IMR-90 (cell line): ENCODE data around the gene CDH3. TPM values are rescaled to one million over a fixed set of nuclear protein-coding genes. Genes with fewer than 3 reads are reported as not detected.

ENCODE experiments used
- ATAC-seq: fragments of 200-7000 bp; cut with Tn5 transposase; 2 replicates; pipeline ENCODE4 v1.9.1; 2020; ENCODE audit warnings: low read depth, mild to moderate bottlenecking, moderate library complexity
- BruUV-seq: library from RNA; stranded (reverse); fragments of 400-500 nt; replicated peaks from 2 replicates; lab custom pipeline; 2021; lab: Mats Ljungman, UMichigan
- CTCF ChIA-PET: fragments of 300-600 bp; formaldehyde crosslinking; extraction: SDS; loops from one replicate; lab custom pipeline; 2021; ENCODE audit warnings: antibody characterized with exemption; lab: Yijun Ruan, JAX
- POLR2A ChIA-PET: fragments of 300-600 bp; sonication (Branson Sonifier 250); formaldehyde crosslinking; loops from one replicate; lab custom pipeline; 2022; ENCODE audit warnings: antibody characterized with exemption; ENCODE audit not compliant: unreplicated experiment; lab: Charles Lee
- DNase-seq: peaks from one replicate; pipeline ENCODE4 v3.0.0; 2013
- H2AFZ ChIP-seq: replicated peaks from 2 replicates; pipeline ENCODE3; 2013; ENCODE audit warnings: low read length, mild to moderate bottlenecking; ENCODE audit not compliant: poor library complexity
- H2AK5ac ChIP-seq: 2 replicates; pipeline ENCODE4 v1.6.1; 2013; ENCODE audit warnings: low read depth, low read length, inconsistent platforms
- H2AK9ac ChIP-seq: replicated peaks from 2 replicates; pipeline ENCODE3; 2013; ENCODE audit warnings: mild to moderate bottlenecking, low read depth, low read length, moderate library complexity; ENCODE audit not compliant: poor library complexity
- H2BK120ac ChIP-seq: 2 replicates; pipeline ENCODE4 v1.6.1; 2013; ENCODE audit warnings: low read depth, low read length, inconsistent platforms
- H2BK15ac ChIP-seq: 3 replicates; pipeline ENCODE4 v1.6.1; 2013; ENCODE audit warnings: low read depth, low read length, inconsistent platforms
- H2BK20ac ChIP-seq: 2 replicates; pipeline ENCODE4 v1.6.1; 2013; ENCODE audit warnings: low read depth, mild to moderate bottlenecking, inconsistent platforms, low read length, moderate library complexity
- H2BK5ac ChIP-seq: 2 replicates; pipeline ENCODE4 v1.6.1; 2013; ENCODE audit warnings: mild to moderate bottlenecking, low read depth, low read length, inconsistent platforms; ENCODE audit not compliant: poor library complexity, severe bottlenecking
- H3K14ac ChIP-seq: replicated peaks from 2 replicates; pipeline ENCODE4 v1.6.1; 2013; ENCODE audit warnings: low read depth, low read length, inconsistent platforms
- H3K18ac ChIP-seq: 2 replicates; pipeline ENCODE4 v1.6.1; 2013; ENCODE audit warnings: low read depth, low read length, control low read depth
- H3K23ac ChIP-seq: 2 replicates; pipeline ENCODE4 v1.6.1; 2013; ENCODE audit warnings: low read depth, low read length, inconsistent platforms
- H3K27ac ChIP-seq: 2 replicates; pipeline ENCODE4 v1.5.1; 2013; ENCODE audit warnings: mild to moderate bottlenecking, control low read depth, low read length; ENCODE audit not compliant: insufficient read depth
- H3K27me3 ChIP-seq: 2 replicates; pipeline ENCODE4 v1.6.1; 2013; ENCODE audit warnings: low read length; ENCODE audit not compliant: control insufficient read depth, insufficient read depth
- H3K36me3 ChIP-seq: 2 replicates; pipeline ENCODE4 v1.6.1; 2013; ENCODE audit warnings: low read length, mixed read lengths; ENCODE audit not compliant: control insufficient read depth, insufficient read depth
- H3K4ac ChIP-seq: 2 replicates; pipeline ENCODE4 v1.6.1; 2013; ENCODE audit warnings: low read depth, low read length, inconsistent platforms
- H3K4me1 ChIP-seq: 2 replicates; pipeline ENCODE4 v1.6.1; 2013; ENCODE audit warnings: low read length, mixed read lengths; ENCODE audit not compliant: control insufficient read depth, insufficient read depth
- H3K4me2 ChIP-seq: 2 replicates; pipeline ENCODE4 v1.6.1; 2013; ENCODE audit warnings: low read depth, mild to moderate bottlenecking, control low read depth, low read length, moderate library complexity
- H3K4me3 ChIP-seq: 2 replicates; pipeline ENCODE4 v1.5.1; 2013; ENCODE audit warnings: low read depth, mild to moderate bottlenecking, control low read depth, low read length, moderate library complexity; ENCODE audit not compliant: insufficient read depth
- H3K56ac ChIP-seq: 2 replicates; pipeline ENCODE4 v1.6.1; 2013; ENCODE audit warnings: low read length, inconsistent platforms; ENCODE audit not compliant: insufficient read depth; ENCODE audit errors: extremely low read depth
- H3K79me1 ChIP-seq, 2 experiments: 2 replicates each; pipeline ENCODE4 v1.6.1; 2013; ENCODE audit warnings: low read length in 2 of 2, inconsistent platforms in 1 of 2, low read depth in 1 of 2
- H3K9ac ChIP-seq: 2 replicates; pipeline ENCODE4 v1.6.1; 2013; ENCODE audit warnings: low read depth, low read length, control low read depth
- H3K9me1 ChIP-seq: 2 replicates; pipeline ENCODE4 v1.6.1; 2013; ENCODE audit warnings: low read length, inconsistent platforms; ENCODE audit not compliant: insufficient read depth
- H3K9me3 ChIP-seq: 2 replicates; pipeline ENCODE4 v1.6.1; 2013; ENCODE audit warnings: low read length; ENCODE audit not compliant: control insufficient read depth, insufficient read depth
- H4K20me1 ChIP-seq: 2 replicates; pipeline ENCODE4 v1.6.1; 2013; ENCODE audit warnings: low read length, inconsistent platforms; ENCODE audit not compliant: insufficient read depth
- H4K5ac ChIP-seq: 2 replicates; pipeline ENCODE4 v1.6.1; 2013; ENCODE audit warnings: mild to moderate bottlenecking, low read depth, low read length, control low read depth
- H4K8ac ChIP-seq, 2 experiments: 2 replicates each; pipeline ENCODE4 v1.6.1; 2013; ENCODE audit warnings: low read depth in 2 of 2, low read length in 2 of 2, control low read depth in 1 of 2, inconsistent platforms in 1 of 2
- H4K91ac ChIP-seq: 2 replicates; pipeline ENCODE4 v1.6.1; 2013; ENCODE audit warnings: low read depth, low read length, inconsistent platforms; ENCODE audit not compliant: insufficient read depth
- BHLHE40 ChIP-seq: fragments of 150-350 bp; IDR thresholded peaks from 2 replicates; pipeline ENCODE4 v1.6.1; 2016; ENCODE audit warnings: mild to moderate bottlenecking, low read depth, low read length
- CEBPB ChIP-seq: IDR thresholded peaks from 2 replicates; pipeline ENCODE4 v1.6.1; 2012; ENCODE audit warnings: low read depth, low read length, improper control_type of control experiment
- CHD1 ChIP-seq: IDR thresholded peaks from 2 replicates; pipeline ENCODE4 v1.6.1; 2012; ENCODE audit warnings: low read depth, low read length, improper control_type of control experiment
- ELK1 ChIP-seq: fragments of 150-350 bp; IDR thresholded peaks from 2 replicates; pipeline ENCODE4 v1.6.1; 2016; ENCODE audit warnings: low read depth, mild to moderate bottlenecking, low read length, moderate library complexity, borderline replicate concordance
- FOS ChIP-seq: fragments of 150-350 bp; IDR thresholded peaks from 2 replicates; pipeline ENCODE4 v1.6.1; 2016; ENCODE audit warnings: low read depth, low read length
- MAFK ChIP-seq: IDR thresholded peaks from 2 replicates; pipeline ENCODE4 v1.6.1; 2012; ENCODE audit warnings: low read depth, low read length, improper control_type of control experiment
- MXI1 ChIP-seq: IDR thresholded peaks from 2 replicates; pipeline ENCODE4 v1.6.1; 2012; ENCODE audit warnings: low read depth, mild to moderate bottlenecking, low read length, moderate library complexity, borderline replicate concordance
- NFE2L2 ChIP-seq: fragments of 150-350 bp; IDR thresholded peaks from 2 replicates; pipeline ENCODE4 v1.6.1; 2016; ENCODE audit warnings: low read depth, mild to moderate bottlenecking, low read length
- RAD21 ChIP-seq: IDR thresholded peaks from 2 replicates; pipeline ENCODE4 v1.6.1; 2012; ENCODE audit warnings: low read length, improper control_type of control experiment
- RCOR1 ChIP-seq: IDR thresholded peaks from 2 replicates; pipeline ENCODE4 v1.6.1; 2012; ENCODE audit warnings: mild to moderate bottlenecking, low read length, improper control_type of control experiment; ENCODE audit not compliant: insufficient replicate concordance
- RFX5 ChIP-seq: IDR thresholded peaks from 2 replicates; pipeline ENCODE4 v1.8.0; 2012; ENCODE audit warnings: low read depth, mild to moderate bottlenecking, low read length, moderate library complexity
- SMC3 ChIP-seq: fragments of 150-350 bp; IDR thresholded peaks from 2 replicates; pipeline ENCODE4 v1.6.1; 2016; ENCODE audit warnings: low read depth, mild to moderate bottlenecking, antibody characterized with exemption, low read length, moderate library complexity
- WGBS, 2 experiments: methylation state at CpG; one replicate each; pipeline versions ENCODE4 v1.1.5 to v1.1.7; 2013; ENCODE audit warnings: missing lambda C conversion rate in 2 of 2; ENCODE audit not compliant: insufficient read length in 1 of 2; ENCODE audit errors: extremely low coverage in 2 of 2; 5-methylcytosine and 5-hydroxymethylcytosine counted together
- dilution Hi-C: fragments of 300-500 bp; cut with HindIII; formaldehyde crosslinking; loops from one replicate; pipeline ENCODE4 v1.14.3; 2018; ENCODE audit warnings: low sequenced_read_pairs; ENCODE audit not compliant: unreplicated experiment
- in situ Hi-C: fragments of 300-500 bp; cut with MboI; formaldehyde crosslinking; loops from 3 replicates; pipeline ENCODE4 v1.14.3; 2019; ENCODE audit warnings: low sequenced_read_pairs, inconsistent platforms, mixed read lengths
- intact Hi-C: fragments of 100-400 bp; cut with micrococcal nuclease; formaldehyde crosslinking; loops from 2 replicates; pipeline ENCODE4 v1.10.0; 2022
- polyA plus RNA-seq, 3 experiments: library from polyadenylated mRNA; depleted of rRNA; stranded (reverse); fragments of >200 nt; gene quantifications; 2 replicates each; pipeline ENCODE4 v1.2.3, GENCODE V29; 2012; ENCODE audit warnings: low replicate concordance in 1 of 3
- total RNA-seq: library from RNA; depleted of rRNA; stranded (reverse); fragments of >200 nt; gene quantifications from 2 replicates; pipeline ENCODE4 v1.2.3, GENCODE V29; 2012
- TF ChIP-seq, protein P1 (sequence below): conservative IDR thresholded peaks from 2 replicates; pipeline ENCODE4 v1.5.1; 2012; ENCODE audit warnings: mild to moderate bottlenecking, low read depth, low read length, improper control_type of control experiment

Gene CDH3
- total and polyA plus RNA-seq, 2 of the 4 experiments (the other 2 are of a cell fraction) = not detected

DNA sequence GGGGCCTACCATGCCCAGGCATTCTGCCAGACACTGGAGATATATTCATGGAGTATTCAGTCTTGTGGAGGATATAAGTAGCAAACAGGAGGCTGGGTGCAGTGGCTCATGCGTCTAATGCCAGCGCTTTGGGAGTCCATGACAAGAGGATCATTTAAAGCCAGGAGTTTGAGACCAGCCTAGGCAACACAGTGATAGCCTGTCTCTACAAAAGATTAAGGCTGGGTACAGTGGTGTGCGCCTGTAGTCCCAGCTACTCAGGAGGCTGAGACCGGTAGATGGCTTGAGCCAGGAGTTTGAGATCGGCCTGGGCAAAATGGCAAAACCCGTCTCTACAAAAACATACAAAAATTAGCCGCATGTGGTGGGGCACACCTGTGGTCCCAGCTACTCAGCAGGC is 37.7 kb upstream of the CDH3 start:
- Histone ChIP-seq H2BK15ac (no peak overlapping the region), H3K4me3 (no peak overlapping the region), H3K4me2 (no peak overlapping the region), H3K18ac (no peak overlapping the region), H4K20me1 (no peaks in the 10 kb centered on the region), H3K27ac (no peak overlapping the region), H2BK20ac (no peak overlapping the region), H3K4me1 (no peaks in the 10 kb centered on the region), H4K91ac (no peak overlapping the region), H3K9me1 (no peaks in the 10 kb centered on the region), H2AK5ac (no peak overlapping the region), H2BK120ac (no peak overlapping the region), H4K8ac (no peak overlapping the region), H3K9me3 (peaks cover 9% of the 10 kb centered on the region), H2AFZ (no peak overlapping the region), H2BK5ac (no peak overlapping the region), H3K36me3 (no peaks in the 10 kb centered on the region), H3K23ac (no peak overlapping the region), H3K4ac (no peak overlapping the region), H3K27me3 (no peaks in the 10 kb centered on the region), H4K5ac (no peak overlapping the region), H3K56ac (no peak overlapping the region), H2AK9ac (no peak overlapping the region), H3K79me1 (no peaks in the 10 kb centered on the region), H3K14ac (no peak overlapping the region), H3K9ac (no peak overlapping the region)
- in situ Hi-C loops = no loop called here
- DNase-seq = no peak
- intact Hi-C loops = no loop called here
- BruUV-seq = no TSS peak
- dilution Hi-C loops = no loop called here
- TF ChIP-seq, protein P1, sequence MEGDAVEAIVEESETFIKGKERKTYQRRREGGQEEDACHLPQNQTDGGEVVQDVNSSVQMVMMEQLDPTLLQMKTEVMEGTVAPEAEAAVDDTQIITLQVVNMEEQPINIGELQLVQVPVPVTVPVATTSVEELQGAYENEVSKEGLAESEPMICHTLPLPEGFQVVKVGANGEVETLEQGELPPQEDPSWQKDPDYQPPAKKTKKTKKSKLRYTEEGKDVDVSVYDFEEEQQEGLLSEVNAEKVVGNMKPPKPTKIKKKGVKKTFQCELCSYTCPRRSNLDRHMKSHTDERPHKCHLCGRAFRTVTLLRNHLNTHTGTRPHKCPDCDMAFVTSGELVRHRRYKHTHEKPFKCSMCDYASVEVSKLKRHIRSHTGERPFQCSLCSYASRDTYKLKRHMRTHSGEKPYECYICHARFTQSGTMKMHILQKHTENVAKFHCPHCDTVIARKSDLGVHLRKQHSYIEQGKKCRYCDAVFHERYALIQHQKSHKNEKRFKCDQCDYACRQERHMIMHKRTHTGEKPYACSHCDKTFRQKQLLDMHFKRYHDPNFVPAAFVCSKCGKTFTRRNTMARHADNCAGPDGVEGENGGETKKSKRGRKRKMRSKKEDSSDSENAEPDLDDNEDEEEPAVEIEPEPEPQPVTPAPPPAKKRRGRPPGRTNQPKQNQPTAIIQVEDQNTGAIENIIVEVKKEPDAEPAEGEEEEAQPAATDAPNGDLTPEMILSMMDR = no peak
- no peak for TF ChIP-seq RAD21
- no peak for TF ChIP-seq MAFK
- no peak for TF ChIP-seq NFE2L2
- TF ChIP-seq CEBPB = no peak
- no peak for TF ChIP-seq CHD1
- no peak for TF ChIP-seq RCOR1
- no peak for TF ChIP-seq FOS
- no peak for TF ChIP-seq MXI1
- no peak for TF ChIP-seq SMC3
- TF ChIP-seq RFX5 = no peak
- TF ChIP-seq ELK1 = no peak
- no peak for TF ChIP-seq BHLHE40
- ChIA-PET CTCF (no interaction called here), POLR2A (no interaction called here)
- 84% methylated on average over 2 of the region's 7 CpGs; no CpG with 5 or more reads in 1 of the 2 experiments for WGBS, 2 experiments
- ATAC-seq = no peak
